Activated CD8-positive, alpha-beta memory T cell treated with anti-CD3 and anti-CD28 coated beads, Interleukin-2, amount 10 ng/mL, durations not matched to agents 7 days and 5 days (primary cell): Measurements from ENCODE around the gene GPR17. TPM values are rescaled to one million over a fixed set of nuclear protein-coding genes. Genes with fewer than 3 reads are reported as not detected.

ENCODE experiments used
- ATAC-seq: fragments of 150-1000 bp; cut with Tn5 transposase; one replicate; pipeline ENCODE4 v1.10.0; 2021; ENCODE audit warnings: moderate library complexity
- CTCF ChIA-PET: fragments of 350-600 bp; sonication (Branson Sonifier 250); formaldehyde crosslinking; loops from one replicate; lab custom pipeline; 2021; ENCODE audit warnings: antibody characterized with exemption; lab: Charles Lee
- DNase-seq: peaks from one replicate; pipeline ENCODE4 v3.0.0-alpha.2; 2020
- H3K27ac Mint-ChIP-seq: one replicate; pipeline ENCODE4 v1.8.0; 2021; ENCODE audit warnings: mild to moderate bottlenecking, mixed read lengths
- H3K27me3 Mint-ChIP-seq: one replicate; pipeline ENCODE4 v1.8.0; 2021; ENCODE audit warnings: mixed read lengths
- H3K36me3 Mint-ChIP-seq: one replicate; pipeline ENCODE4 v1.8.0; 2021; ENCODE audit warnings: mild to moderate bottlenecking, mixed read lengths
- H3K4me1 Mint-ChIP-seq: one replicate; pipeline ENCODE4 v1.8.0; 2021; ENCODE audit warnings: mixed read lengths
- H3K4me3 Mint-ChIP-seq: one replicate; pipeline ENCODE4 v1.8.0; 2021; ENCODE audit warnings: mild to moderate bottlenecking, moderate library complexity, mixed read lengths
- H3K9me3 Mint-ChIP-seq: one replicate; pipeline ENCODE4 v1.8.0; 2022; ENCODE audit warnings: low read depth, mixed read lengths
- total RNA-seq, 2 experiments: library from RNA; stranded (reverse); gene quantifications; one replicate each; pipeline ENCODE4 v1.2.3, GENCODE V29; 2021

GPR17 gene
- total RNA-seq, 2 experiments from 2014 or later = not detected

DNA sequence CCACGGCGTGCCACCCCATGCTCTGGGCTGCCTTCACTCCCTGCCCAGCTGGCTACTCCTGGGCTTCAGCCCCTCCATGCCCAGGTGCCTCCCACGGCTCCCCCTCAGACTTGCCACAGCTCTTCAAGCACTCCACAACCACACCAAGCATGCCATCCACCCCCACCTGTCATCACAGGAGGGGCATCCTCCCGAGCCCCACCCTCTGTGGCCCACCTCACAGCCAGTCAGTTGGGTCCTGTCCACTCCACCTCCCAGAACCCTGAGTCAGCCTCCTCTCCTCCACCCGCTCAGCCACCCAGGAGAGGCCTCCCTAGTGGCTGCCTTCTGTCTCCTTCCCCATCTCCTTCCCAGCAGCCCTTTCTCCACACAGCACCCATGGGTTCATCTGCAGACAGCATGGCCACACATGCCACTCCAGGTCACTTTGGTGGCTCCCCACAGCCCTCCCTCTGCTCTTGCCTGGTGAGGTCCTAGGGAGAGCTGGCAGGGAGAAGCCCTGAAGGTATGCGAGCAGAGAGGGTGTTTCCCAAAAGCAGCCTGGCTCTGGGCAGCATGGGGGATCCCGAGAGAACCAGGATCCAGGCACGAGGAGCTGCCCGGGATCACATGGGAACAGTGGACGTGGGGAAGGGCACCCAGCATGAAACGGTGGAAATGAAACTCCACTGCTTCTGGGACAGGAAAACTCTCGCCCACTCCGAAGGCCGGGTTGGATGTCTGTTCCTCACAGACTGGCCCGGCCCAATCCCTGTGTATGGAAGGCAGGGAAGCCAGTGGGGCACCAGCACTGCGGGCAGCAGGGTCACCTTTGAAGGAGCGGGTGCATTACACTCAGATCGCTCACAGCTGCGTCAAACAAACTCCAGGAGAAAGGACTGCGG lies 26.6 kb downstream of the GPR17 start:
- no peak for ATAC-seq
- Mint-ChIP-seq H3K36me3 (no peaks in the 10 kb centered on the region), H3K27me3 (peaks cover 68% of the 10 kb centered on the region)

DNA sequence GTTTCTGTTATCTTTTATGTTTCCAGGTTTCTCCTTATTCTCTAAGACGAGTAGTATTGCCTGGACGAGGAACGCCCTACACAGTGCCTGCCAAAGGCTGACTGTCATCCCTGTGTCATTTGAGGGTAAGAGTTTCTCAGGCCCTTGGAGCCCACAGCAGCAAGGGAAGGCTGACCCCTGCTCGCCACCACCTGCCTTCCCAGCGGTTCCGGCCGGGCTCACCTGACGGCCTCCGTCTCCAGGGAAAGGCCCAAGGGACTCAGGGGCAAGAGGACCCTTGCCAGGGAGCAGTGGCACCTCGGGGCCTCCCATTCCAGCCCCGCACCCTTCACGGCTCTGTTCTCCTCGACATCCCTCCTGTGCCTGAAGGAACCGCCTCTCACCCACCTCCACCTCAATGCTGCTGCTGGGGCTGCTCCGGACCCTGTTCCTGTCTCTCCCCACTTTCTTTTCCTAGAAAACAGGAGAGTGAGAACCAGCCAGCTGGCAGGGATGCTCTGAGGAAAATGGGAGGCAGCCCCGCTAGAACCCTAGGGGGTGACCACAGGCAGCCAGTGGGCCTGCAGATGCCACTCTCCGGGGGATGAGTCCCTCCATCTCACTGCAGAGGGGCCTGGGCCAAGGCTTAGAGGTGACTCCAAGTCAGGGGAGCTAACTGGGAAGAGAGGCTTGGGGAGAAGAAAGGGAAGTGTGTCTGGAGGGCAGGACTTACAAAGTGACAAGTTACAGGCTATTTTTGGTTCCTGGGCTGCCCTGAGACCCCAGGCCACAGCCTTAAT lies 27.5 kb downstream of the GPR17 start:
- H3K36me3 Mint-ChIP-seq = no peaks in the 10 kb centered on the region
- no peak for ATAC-seq
- H3K4me1 Mint-ChIP-seq = peaks cover 6% of the 10 kb centered on the region
- no peaks in the 10 kb centered on the region for H3K9me3 Mint-ChIP-seq
- no peak for DNase-seq
- no peak overlapping the region for H3K27ac Mint-ChIP-seq
- H3K27me3 Mint-ChIP-seq = peaks cover 73% of the 10 kb centered on the region
- CTCF ChIA-PET = no interaction called here
- H3K4me3 Mint-ChIP-seq = no peak overlapping the region

More for the DNA sequence above, 26.6 kb downstream of the GPR17 start:
- no peak overlapping the region for H3K4me3 Mint-ChIP-seq
- DNase-seq = no peak
- H3K4me1 Mint-ChIP-seq = peaks cover 6% of the 10 kb centered on the region
- H3K27ac Mint-ChIP-seq = peak overlapping the region; percentile 8
- no peaks in the 10 kb centered on the region for H3K9me3 Mint-ChIP-seq
- CTCF ChIA-PET = no interaction called here

DNA sequence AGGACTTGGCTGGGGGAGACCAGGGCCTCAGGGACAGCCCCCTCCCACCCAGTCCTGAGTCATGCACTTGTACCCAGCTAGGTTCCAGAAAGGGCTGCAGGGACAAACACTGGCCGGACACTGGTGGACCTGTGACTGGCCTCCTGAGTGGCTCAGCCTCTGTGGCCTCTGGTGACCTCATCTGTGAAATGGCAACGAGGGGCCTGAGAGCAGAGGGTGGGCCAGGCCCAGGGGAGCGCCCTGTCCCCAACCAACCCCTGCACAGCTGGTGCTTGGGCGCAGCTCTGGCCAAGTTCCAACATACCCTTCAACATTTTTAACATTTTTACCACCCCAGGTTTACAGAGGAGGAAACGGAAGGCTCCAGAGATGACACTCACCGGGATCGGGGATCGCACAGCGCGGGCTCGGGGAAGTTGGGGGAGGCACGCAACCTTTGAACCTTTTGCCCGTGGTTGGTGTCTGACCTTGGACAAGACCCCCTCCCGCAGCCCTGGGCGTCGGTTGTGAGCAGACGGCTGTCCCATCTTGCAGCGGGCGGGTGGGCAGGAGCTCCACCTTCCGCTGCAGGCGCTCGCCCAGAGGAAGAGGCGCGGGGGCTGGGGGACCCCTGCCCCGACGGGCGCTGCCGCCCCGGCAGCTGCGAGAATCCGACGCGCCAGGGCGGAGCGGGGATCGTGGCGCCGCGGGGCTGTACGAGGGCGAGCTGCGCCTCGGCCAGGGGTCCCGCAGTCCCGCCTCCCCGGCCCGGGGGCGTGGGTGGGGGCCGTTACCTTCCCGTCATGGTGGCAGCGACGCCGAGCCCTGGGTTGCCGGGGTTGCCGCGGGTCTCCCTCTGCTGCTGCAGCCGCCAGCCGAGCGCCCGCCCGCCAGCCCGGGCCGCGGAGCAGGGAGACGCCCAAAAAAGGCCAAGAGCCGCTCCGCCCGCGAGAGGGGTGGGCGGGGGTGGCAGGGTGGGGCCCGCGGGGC lies 28.6 kb downstream of the GPR17 start:
- H3K27me3 Mint-ChIP-seq = peaks cover 71% of the 10 kb centered on the region
- peak overlapping the region; percentile 9 for H3K4me3 Mint-ChIP-seq
- H3K4me1 Mint-ChIP-seq = peaks cover 6% of the 10 kb centered on the region
- H3K36me3 Mint-ChIP-seq = no peaks in the 10 kb centered on the region
- no peak for DNase-seq
- no peak overlapping the region for H3K27ac Mint-ChIP-seq
- H3K9me3 Mint-ChIP-seq = no peaks in the 10 kb centered on the region
- ATAC-seq = peak; percentile 50
- CTCF ChIA-PET = no interaction called here

DNA sequence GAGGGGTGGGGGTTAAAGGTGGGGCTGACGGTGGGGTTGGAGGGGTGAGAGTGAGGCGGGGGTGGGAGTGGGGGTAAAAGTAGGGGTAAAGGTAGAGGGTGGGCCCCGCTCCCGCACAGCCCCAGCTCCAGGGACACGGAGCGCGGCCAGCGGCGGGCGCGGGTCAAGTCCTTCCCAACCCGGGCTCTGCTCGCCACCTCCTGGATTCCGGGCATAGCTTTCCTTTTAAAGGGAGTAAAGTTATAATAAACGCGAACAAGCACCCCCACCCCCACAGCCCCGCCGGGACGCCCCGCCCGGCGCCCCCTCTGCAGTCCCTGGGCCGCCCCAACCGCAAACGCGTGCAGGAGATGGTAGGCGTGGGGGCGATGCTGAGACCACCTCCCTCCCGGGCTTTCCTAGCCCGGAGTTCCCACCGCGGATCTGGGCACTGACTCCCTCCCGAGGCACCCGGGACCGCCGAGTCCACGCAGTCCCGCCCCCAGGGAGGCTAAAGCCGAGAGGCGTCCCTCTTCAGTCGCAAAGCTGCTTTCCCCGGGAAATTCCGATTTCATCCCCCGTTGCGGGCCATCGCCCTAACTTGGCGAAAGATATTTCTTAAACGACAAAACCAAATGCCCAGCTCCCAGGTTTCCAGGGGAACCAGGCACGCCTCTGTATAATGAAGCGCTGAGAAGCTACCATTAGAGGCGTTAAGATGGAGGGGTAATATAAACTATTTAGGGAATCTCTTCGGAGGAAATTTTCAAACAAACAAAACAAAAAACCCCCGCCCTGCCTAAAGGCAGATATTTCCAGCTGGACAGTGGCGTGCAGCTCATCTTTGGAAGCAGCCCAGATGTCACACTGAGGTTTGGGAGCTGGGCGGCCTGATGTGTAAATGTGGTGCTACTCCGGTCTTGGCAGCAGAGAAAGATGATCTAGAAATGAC lies 29.6 kb downstream of the GPR17 start, which contains the start of gene LIMS2:
LIMS2 (minus strand) TSS at position 200 of the 931 bp plus-strand sequence. CDS start 506 bp downstream, outside the sequence.
- CTCF ChIA-PET = interaction anchor here (1.2 kb wide), 1 partner anchor 84 kb away, joined by 3 read pairs; no protein-coding TSS in a partner anchor
- no peaks in the 10 kb centered on the region for H3K9me3 Mint-ChIP-seq
- H3K4me1 Mint-ChIP-seq = peaks cover 6% of the 10 kb centered on the region
- no peak within 1 kb of the TSS for H3K27ac Mint-ChIP-seq
- H3K36me3 Mint-ChIP-seq = no peaks in the 10 kb centered on the region
- H3K4me3 Mint-ChIP-seq = peak within 1 kb of the TSS; percentile 9
- no peak for ATAC-seq
- H3K27me3 Mint-ChIP-seq = peaks cover 62% of the 10 kb centered on the region
- no peak for DNase-seq

DNA sequence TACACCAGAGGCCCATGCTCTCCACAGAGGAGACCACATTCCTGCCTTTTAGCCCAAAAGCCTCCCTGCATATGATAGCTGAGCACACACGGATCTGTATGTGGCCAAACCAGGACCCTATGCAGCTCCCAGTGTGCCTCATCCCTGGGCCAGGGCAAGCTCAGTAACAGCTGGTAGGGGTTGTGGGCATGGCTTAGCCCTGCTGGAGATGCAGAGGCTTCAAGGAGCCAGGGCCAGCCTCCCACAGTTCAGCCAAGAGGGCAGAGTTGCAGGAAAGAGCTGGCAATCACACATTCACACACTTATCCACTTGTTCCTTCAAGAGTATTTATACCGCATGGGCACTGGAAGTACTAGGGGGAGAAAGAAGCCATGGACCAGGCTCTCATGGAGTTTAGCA lies 31.0 kb downstream of the GPR17 start:
- Mint-ChIP-seq H3K9me3 (no peaks in the 10 kb centered on the region), H3K27me3 (peaks cover 65% of the 10 kb centered on the region), H3K4me3 (no peak overlapping the region), H3K36me3 (no peaks in the 10 kb centered on the region), H3K4me1 (peaks cover 6% of the 10 kb centered on the region), H3K27ac (no peak overlapping the region)
- CTCF ChIA-PET = interaction anchor here (1.2 kb wide), 2 partner anchors 27 to 85 kb away, joined by 3 read pairs; no protein-coding TSS in a partner anchor
- ATAC-seq (no peak), DNase-seq (no peak)

DNA sequence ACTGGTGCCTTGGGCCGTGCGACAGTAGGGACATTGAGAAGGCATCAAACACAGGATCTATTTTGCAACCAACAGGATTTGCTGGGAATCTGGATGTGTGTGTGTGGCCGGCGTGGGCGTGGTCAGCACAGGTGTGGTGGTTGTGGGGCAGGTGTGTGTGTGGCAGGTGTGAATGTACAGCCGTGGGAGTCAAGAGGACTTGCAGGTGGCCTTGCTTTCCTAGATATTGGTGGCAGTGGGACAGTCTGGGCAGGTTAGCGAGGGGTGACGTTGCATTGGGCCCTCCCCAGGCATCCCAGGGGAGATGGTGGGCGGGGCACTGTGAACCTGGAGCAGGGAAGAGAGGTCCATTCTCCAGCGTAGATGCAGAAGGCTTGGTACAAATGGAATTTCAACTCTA lies 32.6 kb downstream of the GPR17 start:
- peaks cover 55% of the 10 kb centered on the region for H3K27me3 Mint-ChIP-seq
- no peaks in the 10 kb centered on the region for H3K36me3 Mint-ChIP-seq
- H3K4me1 Mint-ChIP-seq = peaks cover 6% of the 10 kb centered on the region
- CTCF ChIA-PET = no interaction called here
- no peaks in the 10 kb centered on the region for H3K9me3 Mint-ChIP-seq
- no peak for DNase-seq
- no peak overlapping the region for H3K27ac Mint-ChIP-seq
- ATAC-seq = no peak
- H3K4me3 Mint-ChIP-seq = no peak overlapping the region

DNA sequence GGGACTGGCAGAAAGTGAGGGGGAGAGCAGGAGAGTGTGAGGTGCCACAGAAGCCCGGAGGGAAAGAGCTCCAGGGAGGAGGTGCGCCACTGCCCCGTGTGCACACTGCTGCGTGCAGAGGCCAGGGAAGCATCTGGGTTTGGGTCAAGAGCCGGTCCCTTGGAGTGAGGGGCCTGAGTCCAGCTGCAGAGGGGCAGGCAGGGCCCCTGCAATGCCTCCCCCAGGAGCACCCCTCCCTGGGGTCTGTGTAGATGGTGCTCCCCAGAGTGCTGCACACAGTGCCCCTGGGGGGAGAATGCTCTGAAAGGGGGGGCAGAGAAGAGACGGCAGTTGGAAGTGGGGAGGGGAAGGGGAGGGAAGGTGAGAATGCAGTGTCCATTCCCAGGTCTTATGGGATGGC lies 33.0 kb downstream of the GPR17 start:
- Mint-ChIP-seq H3K9me3 (no peaks in the 10 kb centered on the region), H3K4me1 (peaks cover 6% of the 10 kb centered on the region), H3K27me3 (peaks cover 54% of the 10 kb centered on the region), H3K4me3 (no peak overlapping the region), H3K36me3 (no peaks in the 10 kb centered on the region), H3K27ac (no peak overlapping the region)
- ATAC-seq (no peak), DNase-seq (no peak)
- CTCF ChIA-PET = no interaction called here

DNA sequence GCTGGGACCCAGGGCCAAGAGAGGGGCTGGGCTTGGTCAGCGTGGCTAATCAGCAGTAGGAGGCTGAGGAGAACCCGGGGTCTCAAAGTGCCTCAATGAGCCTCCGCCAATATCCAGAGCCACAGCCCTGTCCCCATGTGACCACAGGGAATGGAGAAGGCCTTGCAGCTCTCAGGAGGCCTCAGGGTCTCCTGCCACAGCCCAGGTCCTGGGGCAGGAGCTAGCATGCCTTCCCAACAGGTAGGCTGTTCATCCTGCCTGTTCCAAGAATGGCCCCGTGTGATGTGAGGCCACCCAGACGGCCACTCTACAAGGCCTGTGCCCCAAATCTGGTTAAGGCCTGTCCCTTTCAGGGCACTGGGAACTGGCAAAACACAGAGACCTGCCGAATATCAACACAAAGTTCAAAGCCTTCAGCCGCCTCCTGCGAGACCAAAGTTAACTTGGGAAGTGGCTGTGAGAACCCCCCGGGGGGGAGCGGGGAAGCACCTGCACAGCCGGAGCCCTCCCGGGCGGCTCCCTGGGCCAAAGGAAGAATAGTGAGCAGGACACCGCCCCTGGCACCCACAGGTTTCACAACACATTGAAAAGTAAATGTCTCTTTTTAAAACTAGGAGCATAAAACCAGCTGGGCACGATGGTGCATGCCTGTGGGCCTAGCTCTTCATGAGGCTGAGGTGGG lies 33.9 kb downstream of the GPR17 start:
- Mint-ChIP-seq H3K36me3 (no peaks in the 10 kb centered on the region), H3K4me3 (no peak overlapping the region), H3K9me3 (no peaks in the 10 kb centered on the region), H3K27ac (no peak overlapping the region), H3K4me1 (peaks cover 2% of the 10 kb centered on the region), H3K27me3 (peaks cover 47% of the 10 kb centered on the region)
- DNase-seq = no peak
- no peak for ATAC-seq
- CTCF ChIA-PET = no interaction called here

DNA sequence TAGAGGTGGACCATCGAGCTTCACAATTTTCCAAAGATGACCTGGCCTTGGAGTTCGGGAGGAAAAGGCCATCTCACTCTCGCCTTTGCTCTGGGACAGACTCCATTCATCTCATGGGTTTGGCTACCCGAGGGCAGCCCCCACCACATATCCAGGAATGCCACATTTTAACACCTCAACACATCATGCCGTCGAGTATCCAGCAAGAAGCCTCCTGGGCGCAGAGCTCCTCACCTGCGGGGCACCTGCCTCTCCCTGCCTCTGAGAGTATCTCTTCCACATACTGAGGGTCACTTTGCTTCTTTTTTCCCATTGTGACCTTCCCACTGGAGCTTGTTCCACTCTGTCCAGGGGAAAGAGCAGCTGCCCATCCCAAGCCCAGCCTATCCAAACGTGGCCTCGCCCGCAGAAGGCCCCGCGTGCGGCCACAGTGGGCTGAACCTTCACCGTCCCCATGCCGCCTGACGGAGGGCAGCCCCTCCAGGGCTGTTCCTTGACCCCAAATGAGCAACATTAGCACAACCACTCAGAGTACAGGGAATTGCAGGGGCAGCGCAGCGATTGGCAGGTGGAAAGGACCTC lies 34.8 kb downstream of the GPR17 start:
- H3K36me3 Mint-ChIP-seq = no peaks in the 10 kb centered on the region
- H3K27me3 Mint-ChIP-seq = peaks cover 49% of the 10 kb centered on the region
- no peak overlapping the region for H3K27ac Mint-ChIP-seq
- no peak for DNase-seq
- no peak overlapping the region for H3K4me3 Mint-ChIP-seq
- no peaks in the 10 kb centered on the region for H3K9me3 Mint-ChIP-seq
- ATAC-seq = no peak
- CTCF ChIA-PET = no interaction called here
- peaks cover 2% of the 10 kb centered on the region for H3K4me1 Mint-ChIP-seq

DNA sequence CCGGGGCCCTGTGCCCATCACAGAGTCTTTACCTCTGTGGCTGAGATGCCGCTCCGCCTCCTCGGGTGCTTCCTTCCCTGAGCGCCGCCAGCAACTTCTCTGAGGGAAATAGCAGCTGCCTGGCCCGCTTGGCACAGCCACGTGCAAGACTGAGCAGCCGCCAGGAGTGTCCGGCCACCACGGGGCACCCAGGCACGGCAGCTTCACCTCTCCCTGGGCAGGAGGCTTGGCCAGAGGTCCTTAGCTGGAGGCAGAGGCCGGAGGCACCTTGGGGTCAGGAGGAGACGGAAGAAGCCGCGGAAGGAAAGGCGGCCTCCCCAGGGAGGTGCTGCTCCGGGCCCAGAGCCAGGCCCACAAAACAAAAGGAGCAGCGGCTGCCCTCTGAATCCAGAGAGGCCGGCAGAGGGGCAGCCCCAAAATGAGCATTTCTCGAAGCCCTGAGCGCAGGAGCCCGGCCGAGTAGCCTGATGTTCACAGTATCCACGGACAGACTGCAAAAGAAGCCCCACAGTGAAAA lies 35.4 kb downstream of the GPR17 start:
- peaks cover 45% of the 10 kb centered on the region for H3K27me3 Mint-ChIP-seq
- DNase-seq (no peak), ATAC-seq (no peak)
- H3K4me3 Mint-ChIP-seq = no peak overlapping the region
- H3K36me3 Mint-ChIP-seq = no peaks in the 10 kb centered on the region
- H3K27ac Mint-ChIP-seq = no peak overlapping the region
- H3K4me1 Mint-ChIP-seq = no peaks in the 10 kb centered on the region
- CTCF ChIA-PET = no interaction called here
- H3K9me3 Mint-ChIP-seq = no peaks in the 10 kb centered on the region
